Peyer's patch (tissue), 4 donors: Measurements from ENCODE around the gene IGF2BP2. TPM values are rescaled to one million over a fixed set of nuclear protein-coding genes. Genes with fewer than 3 reads are reported as not detected.
A peak's percentile ranks its signal among the peaks of the same experiment; 100 is the strongest.
"Not testable (repeated sequence)": the region's sequence is repeated elsewhere in the genome, so short reads cannot be mapped to it uniquely, and the experiment has no call there.

ENCODE experiments used
- DNase-seq, 3 donors: peaks; one replicate each; pipeline ENCODE4 v3.0.0-alpha.2; 2017 to 2019
- H3K27ac ChIP-seq, 4 donors: fragments of 200-600 bp; sonication (generic); one replicate each; pipeline ENCODE4 v1.5.1; 2016 to 2019
- H3K27me3 ChIP-seq, 2 donors: fragments of 200-600 bp; sonication (generic); one replicate each; pipeline ENCODE4 v1.5.1; 2019
- H3K36me3 ChIP-seq, 3 donors: fragments of 200-600 bp; sonication (generic); one replicate each; pipeline ENCODE4 v1.5.1; 2016 to 2019
- H3K4me1 ChIP-seq, 4 donors: fragments of 200-600 bp; sonication (generic); one replicate each; pipeline ENCODE4 v1.5.1; 2016 to 2019
- H3K4me3 ChIP-seq, 4 donors: fragments of 200-600 bp; sonication (generic); 1 replicate in 3 of 4; 2 replicates in 1 of 4; pipeline ENCODE4 v1.5.1; 2016 to 2019; ENCODE audit warnings: mild to moderate bottlenecking in 1 of 4
- H3K9me3 ChIP-seq, 4 donors: fragments of 200-600 bp; sonication (generic); one replicate each; pipeline ENCODE4 v1.5.1; 2016 to 2019; ENCODE audit warnings: mild to moderate bottlenecking in 1 of 4
- POLR2A ChIP-seq, 2 donors: fragments of 450-650 bp; IDR thresholded peaks; one replicate each; pipeline ENCODE4 v1.5.1; 2017; ENCODE audit warnings: antibody characterized with exemption in 2 of 2, mild to moderate bottlenecking in 2 of 2, moderate library complexity in 2 of 2
- total RNA-seq, 4 donors: library from RNA; depleted of rRNA; stranded (reverse); fragments of >200 nt; gene quantifications; one replicate each; pipeline ENCODE4 v1.1.0, GENCODE V29; 2016
- TF ChIP-seq, protein P1 (sequence below), 6 experiments: fragments of 450-650 bp in 4 of 6; fragments of 200-600 bp in 2 of 6; sonication (generic) in 1 of 6; IDR thresholded peaks; one replicate each; pipeline ENCODE4 v1.5.1; 2017 to 2019; ENCODE audit warnings: antibody characterized with exemption in 6 of 6, mild to moderate bottlenecking in 3 of 6, moderate library complexity in 1 of 6

Gene IGF2BP2
- total RNA-seq, 4 donors from 2014 or later: 61.9 to 116 (median 99.8) TPM

DNA sequence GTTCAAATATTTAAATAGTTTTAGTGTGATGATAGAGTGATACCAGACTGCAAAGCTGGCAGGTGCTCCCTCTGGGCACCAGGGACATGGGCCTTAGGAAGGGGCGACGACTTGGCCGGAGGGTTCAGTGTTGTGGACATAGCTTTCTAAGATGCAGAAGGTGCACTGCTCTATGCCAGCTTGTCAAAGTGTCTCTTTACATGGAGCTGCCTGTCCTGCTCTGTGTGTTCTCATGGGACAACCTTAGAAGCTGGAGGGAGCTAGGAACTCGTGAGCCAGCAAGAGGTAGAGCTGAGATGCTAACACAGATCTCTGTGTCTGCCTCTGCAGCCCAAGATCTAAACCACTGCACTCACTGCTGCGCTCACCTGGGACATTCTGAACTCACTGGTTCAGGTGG is 160.9 kb downstream of the IGF2BP2 start:
- no peak overlapping the region for H3K27ac ChIP-seq
- no peak for DNase-seq

DNA sequence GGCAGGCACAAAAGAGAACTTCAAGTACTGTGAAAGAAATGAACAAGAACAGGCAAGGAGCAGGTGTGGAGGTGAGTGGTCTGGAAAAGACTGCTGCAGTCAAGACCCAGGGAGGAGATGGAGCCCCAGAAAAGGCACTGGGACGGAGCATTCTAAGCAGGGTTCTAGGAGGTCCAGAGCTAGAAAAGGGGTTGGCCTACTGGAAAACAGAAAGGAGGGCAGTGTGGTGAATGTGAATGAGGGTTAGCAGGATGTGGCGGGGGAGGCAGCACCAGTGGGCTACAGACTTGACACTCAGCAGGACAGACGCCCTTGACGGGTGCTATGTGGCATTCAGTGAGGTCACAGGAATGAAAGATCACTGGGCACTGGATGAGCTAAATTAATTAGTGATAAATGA is 163.1 kb downstream of the IGF2BP2 start:
- TF ChIP-seq, protein P1, sequence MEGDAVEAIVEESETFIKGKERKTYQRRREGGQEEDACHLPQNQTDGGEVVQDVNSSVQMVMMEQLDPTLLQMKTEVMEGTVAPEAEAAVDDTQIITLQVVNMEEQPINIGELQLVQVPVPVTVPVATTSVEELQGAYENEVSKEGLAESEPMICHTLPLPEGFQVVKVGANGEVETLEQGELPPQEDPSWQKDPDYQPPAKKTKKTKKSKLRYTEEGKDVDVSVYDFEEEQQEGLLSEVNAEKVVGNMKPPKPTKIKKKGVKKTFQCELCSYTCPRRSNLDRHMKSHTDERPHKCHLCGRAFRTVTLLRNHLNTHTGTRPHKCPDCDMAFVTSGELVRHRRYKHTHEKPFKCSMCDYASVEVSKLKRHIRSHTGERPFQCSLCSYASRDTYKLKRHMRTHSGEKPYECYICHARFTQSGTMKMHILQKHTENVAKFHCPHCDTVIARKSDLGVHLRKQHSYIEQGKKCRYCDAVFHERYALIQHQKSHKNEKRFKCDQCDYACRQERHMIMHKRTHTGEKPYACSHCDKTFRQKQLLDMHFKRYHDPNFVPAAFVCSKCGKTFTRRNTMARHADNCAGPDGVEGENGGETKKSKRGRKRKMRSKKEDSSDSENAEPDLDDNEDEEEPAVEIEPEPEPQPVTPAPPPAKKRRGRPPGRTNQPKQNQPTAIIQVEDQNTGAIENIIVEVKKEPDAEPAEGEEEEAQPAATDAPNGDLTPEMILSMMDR (IDR thresholded peaks at IDR 0.05): no peak
- no peak for TF ChIP-seq POLR2A (IDR thresholded peaks at IDR 0.05)
- no peak for DNase-seq
- Histone ChIP-seq H3K4me1 (peaks cover 0 to 10% (median 0%) of the 10 kb centered on the region in 4 donors), H3K27ac (no peak overlapping the region), H3K4me3 (no peak overlapping the region), H3K27me3 (no peaks in the 10 kb centered on the region), H3K9me3 (no peaks in the 10 kb centered on the region), H3K36me3 (peaks cover 0 to 16% (median 0%) of the 10 kb centered on the region in 3 donors)

More for the DNA sequence above, 160.9 kb downstream of the IGF2BP2 start:
- H3K4me3 ChIP-seq: no peak overlapping the region
- peaks cover 0 to 11% (median 0%) of the 10 kb centered on the region in 3 donors for H3K36me3 ChIP-seq
- H3K27me3 ChIP-seq: no peaks in the 10 kb centered on the region
- no peaks in the 10 kb centered on the region for H3K9me3 ChIP-seq
- H3K4me1 ChIP-seq: peaks cover 0 to 10% (median 0%) of the 10 kb centered on the region in 4 donors
- no peak for TF ChIP-seq POLR2A (IDR thresholded peaks at IDR 0.05)
- TF ChIP-seq, protein P1 (IDR thresholded peaks at IDR 0.05): no peak

DNA sequence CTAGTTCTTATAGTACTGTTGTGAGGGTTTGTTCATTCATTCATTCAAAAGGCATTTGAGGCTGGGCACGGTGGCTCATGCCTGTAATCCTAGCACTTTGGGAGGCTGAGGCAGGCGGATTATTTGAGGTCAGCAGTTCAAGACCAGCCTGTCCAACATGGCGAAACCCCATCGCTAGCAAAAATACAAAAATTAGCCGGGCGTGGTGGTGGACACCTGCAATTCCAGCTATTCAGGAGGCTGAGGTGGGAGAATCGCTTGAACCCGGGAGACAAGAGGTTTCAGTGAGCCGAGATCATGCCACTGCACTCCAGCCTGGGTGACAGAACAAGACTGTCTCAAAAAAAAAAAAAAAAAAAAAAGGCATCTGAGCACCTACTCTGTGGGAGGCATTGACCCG is 163.5 kb downstream of the IGF2BP2 start:
- DNase-seq, H3K27ac ChIP-seq, H3K4me3 ChIP-seq, H3K27me3 ChIP-seq, H3K9me3 ChIP-seq: not testable (repeated sequence)
- peaks cover 0 to 10% (median 0%) of the 10 kb centered on the region in 4 donors for H3K4me1 ChIP-seq
- H3K36me3 ChIP-seq: peaks cover 0 to 16% (median 0%) of the 10 kb centered on the region in 3 donors

DNA sequence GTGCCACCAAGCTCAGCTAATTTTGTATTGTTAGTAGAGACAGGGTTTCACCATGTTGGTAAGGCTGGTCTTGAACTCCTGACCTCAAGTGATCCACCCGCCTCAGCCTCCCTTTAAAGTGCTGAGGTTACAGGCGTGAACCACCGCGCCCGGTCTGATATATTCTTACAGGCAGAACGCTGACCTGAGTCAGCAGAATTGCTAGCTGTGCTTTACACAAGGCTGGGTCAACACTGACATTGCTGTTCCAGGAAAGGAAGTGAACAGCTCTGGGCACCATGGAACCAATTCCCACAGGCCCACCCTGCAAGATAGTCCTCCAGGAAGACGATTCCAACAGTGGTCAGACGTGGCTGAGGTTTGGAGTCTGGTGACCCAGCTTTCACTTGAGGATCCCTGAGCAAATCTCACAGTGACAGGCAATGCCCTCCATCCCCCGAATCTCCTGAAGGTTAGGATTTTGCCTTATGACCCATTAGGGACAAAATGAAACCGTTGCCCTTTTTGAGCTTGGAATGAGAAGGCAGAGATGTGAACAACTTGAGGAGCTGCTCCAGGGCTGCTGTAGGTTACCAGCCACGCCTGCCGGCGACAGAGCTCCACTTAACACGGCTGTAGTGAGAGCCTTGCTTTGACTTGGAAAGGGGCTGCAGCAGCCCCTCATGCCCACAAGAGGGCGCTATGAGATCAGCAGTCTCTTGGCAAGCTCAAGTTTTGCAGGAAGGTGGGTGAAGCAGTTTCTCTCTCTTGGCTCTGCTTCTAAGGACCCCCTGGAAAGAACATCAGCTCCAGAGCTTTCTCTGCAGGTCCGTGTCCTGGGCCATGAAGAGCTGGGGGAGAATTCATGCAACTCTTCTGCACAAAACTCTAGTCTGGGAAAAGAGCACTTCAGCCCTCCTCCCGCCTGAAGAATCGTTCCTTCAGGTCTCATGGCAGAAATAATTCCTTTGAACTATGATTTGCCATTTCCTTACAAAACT is 164.6 kb downstream of the IGF2BP2 start:
- Histone ChIP-seq H3K36me3 (peaks cover 0 to 26% (median 0%) of the 10 kb centered on the region in 3 donors), H3K9me3 (no peaks in the 10 kb centered on the region), H3K4me3 (peak overlapping the region in 1 of 4 donors; percentile 8), H3K27ac (peak overlapping the region in 2 of 4 donors; percentile 27 to 44), H3K27me3 (no peaks in the 10 kb centered on the region), H3K4me1 (peaks cover 0 to 10% (median 0%) of the 10 kb centered on the region in 4 donors)
- peak; percentile 38 to 86 (median 75) for DNase-seq
- TF ChIP-seq, protein P1 (IDR thresholded peaks at IDR 0.05): peak; percentile 49 to 89 (median 86)
- no peak for TF ChIP-seq POLR2A (IDR thresholded peaks at IDR 0.05)

DNA sequence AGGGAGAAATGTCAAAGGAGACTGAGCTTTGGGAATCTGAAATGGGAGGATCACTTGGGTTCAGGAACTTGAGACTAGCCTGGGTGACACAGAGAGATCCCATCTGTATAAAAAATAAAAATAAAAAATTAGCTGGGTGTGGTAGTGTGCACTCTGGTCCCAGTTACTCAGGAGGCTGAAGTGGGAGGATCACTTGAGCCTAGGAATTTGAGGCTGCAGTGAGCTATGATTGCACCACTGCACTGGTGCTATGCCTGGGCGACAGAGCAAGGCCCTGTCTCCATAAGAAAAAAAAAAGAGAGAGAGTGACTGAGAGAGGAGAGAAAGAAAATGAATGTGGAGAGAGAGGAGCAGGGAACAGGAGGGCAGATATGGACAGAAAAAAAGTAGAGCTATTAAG is 165.9 kb downstream of the IGF2BP2 start:
- no peaks in the 10 kb centered on the region for H3K27me3 ChIP-seq
- no peak for DNase-seq
- H3K4me1 ChIP-seq: peaks cover 0 to 10% (median 0%) of the 10 kb centered on the region in 4 donors
- H3K36me3 ChIP-seq: peaks cover 0 to 27% (median 0%) of the 10 kb centered on the region in 3 donors
- H3K27ac ChIP-seq: peak overlapping the region in 1 of 4 donors; percentile 18
- TF ChIP-seq POLR2A (IDR thresholded peaks at IDR 0.05): no peak
- TF ChIP-seq, protein P1 (IDR thresholded peaks at IDR 0.05): no peak
- no peaks in the 10 kb centered on the region for H3K9me3 ChIP-seq
- H3K4me3 ChIP-seq: no peak overlapping the region

DNA sequence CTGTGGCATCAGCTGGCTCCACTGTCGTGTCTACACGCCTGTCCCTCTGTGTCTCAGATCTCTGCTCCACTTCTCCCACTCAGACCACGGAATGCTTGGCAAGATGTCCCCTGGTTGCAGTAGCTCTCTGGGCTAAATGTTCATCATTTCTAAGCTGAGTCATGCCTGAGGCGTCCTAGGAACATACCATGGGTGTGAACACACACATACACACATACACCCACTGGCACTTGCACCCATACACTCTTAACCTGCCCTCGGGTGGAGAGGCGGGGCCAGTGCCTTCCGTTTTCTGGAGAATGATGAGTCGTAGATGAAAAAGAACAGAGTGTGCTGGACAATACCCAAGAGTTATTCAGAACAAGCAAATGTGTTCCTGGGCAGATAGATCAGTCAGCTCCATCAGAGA is 166.3 kb downstream of the IGF2BP2 start:
- Histone ChIP-seq H3K36me3 (peaks cover 0 to 29% (median 0%) of the 10 kb centered on the region in 3 donors), H3K9me3 (no peaks in the 10 kb centered on the region), H3K27ac (peak overlapping the region in 2 of 4 donors; percentile 39 to 66), H3K4me1 (peaks cover 0 to 10% (median 0%) of the 10 kb centered on the region in 4 donors), H3K27me3 (no peaks in the 10 kb centered on the region), H3K4me3 (no peak overlapping the region)
- TF ChIP-seq, protein P1 (IDR thresholded peaks at IDR 0.05): no peak
- TF ChIP-seq POLR2A (IDR thresholded peaks at IDR 0.05): no peak
- DNase-seq: peak in 1 of 3 donors; percentile 80
